NT2/D1 (cell line): ENCODE results near the gene PGPEP1.
A peak's percentile ranks its signal among the peaks of the same experiment; 100 is the strongest.
"Not testable (repeated sequence)": the region's sequence is repeated elsewhere in the genome, so short reads cannot be mapped to it uniquely, and the experiment has no call there.

Experiments used
- DNase-seq: peaks from one replicate; pipeline ENCODE4 v3.0.0-alpha.2; 2011; ENCODE audit warnings: low read depth, low spot score
- H3K27me3 ChIP-seq: 2 replicates; pipeline ENCODE4 v1.6.0; 2011; ENCODE audit warnings: mild to moderate bottlenecking; ENCODE audit not compliant: insufficient read length, insufficient read depth
- H3K36me3 ChIP-seq: 2 replicates; pipeline ENCODE4 v1.6.1; 2011; ENCODE audit warnings: mild to moderate bottlenecking, low read length, mixed read lengths; ENCODE audit not compliant: insufficient read depth, insufficient read length
- H3K4me1 ChIP-seq: 2 replicates; pipeline ENCODE4 v1.5.1; 2011; ENCODE audit not compliant: insufficient read depth, insufficient read length
- H3K4me3 ChIP-seq: 2 replicates; pipeline ENCODE4 v1.5.1; 2011; ENCODE audit warnings: low read depth; ENCODE audit not compliant: insufficient read length
- H3K9ac ChIP-seq: 2 replicates; pipeline ENCODE4 v1.6.0; 2011; ENCODE audit warnings: low read depth; ENCODE audit not compliant: insufficient read length
- H3K9me3 ChIP-seq: 2 replicates; pipeline ENCODE4 v1.5.1; 2011; ENCODE audit warnings: mild to moderate bottlenecking, low read length; ENCODE audit not compliant: insufficient read depth
- SUZ12 ChIP-seq: IDR thresholded peaks from 2 replicates; pipeline ENCODE4 v1.6.1; 2011; ENCODE audit not compliant: insufficient read length, insufficient read depth; ENCODE audit errors: extremely low read depth
- YY1 ChIP-seq: IDR thresholded peaks from 2 replicates; pipeline ENCODE4 v1.6.1; 2011; ENCODE audit not compliant: insufficient read length, insufficient read depth
- ZNF274 ChIP-seq: IDR thresholded peaks from 2 replicates; pipeline ENCODE4 v1.6.1; 2011; ENCODE audit warnings: mild to moderate bottlenecking, low read depth, low read length

PGPEP1 gene

DNA sequence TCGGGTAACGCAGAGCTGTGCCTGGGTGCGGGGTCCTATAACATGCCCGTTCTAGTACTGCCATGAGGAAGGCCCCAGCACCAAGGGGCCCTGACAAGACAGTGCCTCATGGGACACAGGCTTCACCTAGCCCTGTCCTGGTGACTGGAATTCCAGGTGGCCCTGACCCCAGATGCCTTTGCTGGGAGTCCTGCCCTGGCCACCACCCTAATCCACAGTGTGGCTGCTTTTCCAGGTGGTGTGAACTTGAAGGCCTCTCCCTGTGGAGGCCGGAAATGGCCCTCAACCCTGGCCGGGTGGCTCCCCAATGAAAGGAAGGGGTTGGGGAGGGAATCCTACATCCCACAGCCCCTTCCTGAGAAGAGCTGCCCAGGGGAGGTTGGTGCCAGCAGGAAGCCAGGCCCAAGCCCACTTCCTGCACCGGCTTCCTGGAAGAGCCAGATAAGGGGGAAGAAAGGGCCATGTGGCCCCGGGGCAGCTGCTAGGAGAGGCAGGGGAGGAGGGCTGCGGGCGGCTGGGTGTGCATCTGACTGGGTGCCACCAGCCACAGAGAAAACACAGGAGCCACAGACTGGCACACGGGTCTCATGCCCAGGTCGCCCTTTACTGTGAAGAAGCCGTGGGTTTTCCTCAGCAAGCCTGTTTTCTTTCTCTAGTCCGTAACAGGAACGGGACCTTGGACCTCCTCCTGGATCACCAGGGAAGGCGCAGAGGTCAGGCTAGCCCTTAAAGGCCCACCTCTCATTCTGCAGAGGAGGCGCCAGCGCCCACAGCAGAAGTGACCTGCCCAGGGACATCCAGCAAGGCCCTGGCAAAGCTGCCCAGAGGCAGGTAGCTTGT lies 22.2 kb upstream of the PGPEP1 start:
- DNase-seq, result no peak

DNA sequence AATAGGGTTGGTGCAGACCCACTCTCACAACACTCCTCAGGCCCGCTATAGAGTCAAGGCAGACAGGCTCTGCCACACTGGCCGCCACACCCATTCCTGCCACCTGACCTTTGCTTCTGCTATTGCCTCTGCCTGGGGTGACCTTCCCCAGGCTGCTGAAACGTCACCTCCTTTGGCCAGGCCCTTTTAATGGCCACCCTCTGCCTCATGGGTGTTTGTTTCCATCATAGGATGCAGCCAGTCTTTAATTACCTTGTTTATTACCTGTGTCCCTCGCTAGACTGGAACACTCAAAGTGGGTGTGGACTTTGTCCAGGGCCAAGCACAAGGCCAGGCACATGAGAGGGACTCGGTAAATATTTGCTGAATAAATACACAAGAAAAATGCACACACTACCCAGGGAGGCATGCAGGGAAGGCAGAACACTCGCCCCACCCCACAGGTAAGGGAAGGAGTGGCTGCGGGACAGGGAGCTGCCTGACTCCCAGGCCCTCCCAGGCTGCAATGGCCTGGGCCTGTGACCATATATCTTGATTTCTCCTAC lies 20.7 kb upstream of the PGPEP1 start:
- peaks cover 43% of the 10 kb centered on the region for H3K36me3 ChIP-seq
- no peak for DNase-seq
- peak overlapping the region; percentile 11 for H3K9ac ChIP-seq
- H3K4me3 ChIP-seq, result no peak overlapping the region
- H3K4me1 ChIP-seq, result peaks cover 20% of the 10 kb centered on the region
- no peaks in the 10 kb centered on the region for H3K9me3 ChIP-seq
- no peak for TF ChIP-seq YY1
- no peak for TF ChIP-seq ZNF274
- no peak for TF ChIP-seq SUZ12
- H3K27me3 ChIP-seq, result no peaks in the 10 kb centered on the region

More for the DNA sequence above, 22.2 kb upstream of the PGPEP1 start:
- no peaks in the 10 kb centered on the region for H3K9me3 ChIP-seq
- peak overlapping the region; percentile 9 for H3K9ac ChIP-seq
- no peak for TF ChIP-seq ZNF274
- TF ChIP-seq SUZ12, result no peak
- no peak for TF ChIP-seq YY1
- H3K4me3 ChIP-seq, result no peak overlapping the region
- H3K27me3 ChIP-seq, result no peaks in the 10 kb centered on the region
- peaks cover 57% of the 10 kb centered on the region for H3K36me3 ChIP-seq
- peaks cover 16% of the 10 kb centered on the region for H3K4me1 ChIP-seq

DNA sequence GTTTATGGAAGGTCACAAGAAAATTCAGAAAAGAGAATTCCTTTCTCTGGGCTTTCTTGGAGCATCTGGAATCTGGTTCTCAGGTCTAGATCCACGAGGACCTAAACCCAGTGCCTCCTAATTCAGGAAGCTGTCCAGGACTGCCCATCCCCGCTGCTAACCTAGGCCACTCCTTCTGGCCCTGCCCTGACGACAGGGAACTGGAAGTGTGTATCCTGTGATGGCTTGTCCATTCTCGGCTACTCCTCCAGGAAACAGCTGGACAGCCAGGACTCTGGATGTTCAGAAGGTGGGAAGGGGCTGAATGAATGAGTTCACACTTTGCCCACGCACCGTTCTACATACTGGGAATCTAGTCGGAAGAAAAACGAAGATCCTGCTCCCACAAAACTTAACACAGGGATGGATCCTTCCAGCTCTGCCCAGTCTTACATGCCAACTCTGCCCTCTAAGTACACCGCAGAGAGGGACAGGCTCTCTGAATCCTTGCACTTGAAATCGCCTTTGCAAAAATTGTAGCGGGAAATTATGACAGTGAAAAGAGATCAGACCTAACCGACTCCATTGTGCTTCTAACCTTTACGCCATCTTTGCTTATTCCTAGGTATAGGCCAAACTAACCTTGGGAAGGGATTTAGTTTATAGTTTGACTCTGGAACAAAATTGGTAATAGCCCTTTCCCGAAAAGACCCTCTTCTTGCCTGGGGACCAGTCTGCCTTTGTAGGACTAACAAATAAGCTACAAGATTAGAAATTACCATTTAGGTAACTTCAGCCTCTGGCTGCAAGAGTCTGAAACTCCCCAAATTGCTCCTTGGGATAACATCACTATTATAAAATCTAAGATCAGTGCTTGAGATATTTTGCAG lies 19.3 kb upstream of the PGPEP1 start:
- Histone ChIP-seq H3K4me3 (peak overlapping the region; percentile 98), H3K36me3 (peaks cover 31% of the 10 kb centered on the region), H3K4me1 (peaks cover 20% of the 10 kb centered on the region), H3K9me3 (no peaks in the 10 kb centered on the region), H3K9ac (peak overlapping the region; percentile 100), H3K27me3 (no peaks in the 10 kb centered on the region)
- TF ChIP-seq SUZ12 (no peak), YY1 (no peak), ZNF274 (no peak)
- DNase-seq, result no peak

- no peaks in the 10 kb centered on the region for H3K9me3 ChIP-seq
- peak overlapping the region; percentile 100 for H3K9ac ChIP-seq
- H3K4me3 ChIP-seq, result peak overlapping the region; percentile 98
- TF ChIP-seq YY1, result no peak
- TF ChIP-seq SUZ12, result no peak
- no peak for TF ChIP-seq ZNF274
- H3K27me3 ChIP-seq, result no peaks in the 10 kb centered on the region
- H3K36me3 ChIP-seq, result peaks cover 30% of the 10 kb centered on the region
- no peak for DNase-seq
- peaks cover 20% of the 10 kb centered on the region for H3K4me1 ChIP-seq
Observed at GRCh38 chr19:18321734-18322102, 18.7 kb upstream of the PGPEP1 start.

DNA sequence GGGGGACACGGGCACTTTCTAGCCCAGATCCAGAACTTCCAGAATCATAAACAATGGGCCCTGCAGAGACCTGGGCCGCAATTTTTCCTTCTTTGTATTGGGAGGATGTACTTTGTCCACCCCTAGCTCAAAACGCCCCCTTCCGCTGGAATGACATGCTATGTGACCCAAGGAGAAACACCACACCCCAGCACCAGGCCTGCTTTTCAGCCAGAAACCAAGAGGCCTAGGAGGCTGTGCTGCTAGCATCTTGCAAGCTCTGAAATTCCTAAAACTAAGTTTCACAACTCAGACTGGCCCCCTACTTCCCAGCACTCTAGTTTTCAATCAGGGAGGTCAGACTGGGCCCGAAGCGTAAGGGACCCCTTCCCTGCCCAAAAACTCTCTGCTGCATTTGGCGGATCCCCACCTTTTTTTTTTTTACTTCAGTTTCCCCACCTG lies 18.1 kb upstream of the PGPEP1 start:
- Histone ChIP-seq H3K4me1 (peaks cover 20% of the 10 kb centered on the region), H3K27me3 (no peaks in the 10 kb centered on the region), H3K4me3 (peak overlapping the region; percentile 98), H3K36me3 (peaks cover 30% of the 10 kb centered on the region), H3K9me3 (no peaks in the 10 kb centered on the region), H3K9ac (peak overlapping the region; percentile 100)
- DNase-seq, result no peak
- TF ChIP-seq YY1, result no peak
- no peak for TF ChIP-seq ZNF274
- no peak for TF ChIP-seq SUZ12

GRCh38 chr19:18322759-18323460 lies 17.5 kb upstream of the PGPEP1 start, which contains the start of gene LSM4:
TSS of gene LSM4 (minus strand) at chr19:18323076. CDS start at chr19:18323020, 56 bp downstream.
- Histone ChIP-seq H3K4me3 (peak within 1 kb of the TSS; percentile 98), H3K4me1 (peaks cover 20% of the 10 kb centered on the region), H3K9me3 (no peaks in the 10 kb centered on the region), H3K36me3 (peaks cover 29% of the 10 kb centered on the region), H3K9ac (peak within 1 kb of the TSS; percentile 100), H3K27me3 (no peaks in the 10 kb centered on the region)
- no peak for TF ChIP-seq ZNF274
- TF ChIP-seq YY1, result no peak
- no peak for TF ChIP-seq SUZ12
- DNase-seq, result peak; percentile 99

- not testable (repeated sequence) for H3K27me3 ChIP-seq, H3K4me3 ChIP-seq, H3K9me3 ChIP-seq, DNase-seq
- H3K9ac ChIP-seq, result peak overlapping the region; percentile 36
- peaks cover 20% of the 10 kb centered on the region for H3K36me3 ChIP-seq
- peaks cover 20% of the 10 kb centered on the region for H3K4me1 ChIP-seq
Observed at GRCh38 chr19:18324373-18324731, 16.0 kb upstream of the PGPEP1 start.
